Measurements from ENCODE around the gene IQGAP2. TPM values are rescaled to one million over a fixed set of nuclear protein-coding genes. Genes with fewer than 3 reads are reported as not detected.

Gene IQGAP2
- total RNA-seq, 1 experiment from 2014 or later = 0.59 TPM

GRCh38 chr5:76728965-76729364 lies 325.9 kb downstream of the IQGAP2 start:
- no peaks in the 10 kb centered on the region for H3K36me3 ChIP-seq (ENCODE audit: control insufficient read depth, insufficient read depth, low read length)
- no peak for DNase-seq (ENCODE audit: low read depth, low spot score)
- CTCF ChIA-PET = interaction anchor here (0.5 kb wide), 1 partner anchor 326 kb away, joined by 3 read pairs; the partner anchor contains the start of gene IQGAP2

More at GRCh38 chr5:76728965-76729364, 325.9 kb downstream of the IQGAP2 start:
- Histone ChIP-seq H3K9me3 (ENCODE audit: control insufficient read depth, insufficient read depth, low read depth, low read length) (peaks cover 16% of the 10 kb centered on the region; the same call in 1 of the 2 replicates), H3K4me1 (ENCODE audit: control insufficient read depth, insufficient read depth, low read length) (peaks cover 7% of the 10 kb centered on the region), H3K27me3 (ENCODE audit: control insufficient read depth, insufficient read depth, low read length) (no peaks in the 10 kb centered on the region), H3K27ac (ENCODE audit: low read length) (no peak overlapping the region), H3K4me3 (ENCODE audit: low read depth in 2 of 2, low read length in 2 of 2) (no peak overlapping the region)
- POLR2A ChIA-PET = no interaction called here
- no peak for ATAC-seq
- BruUV-seq (replicated peaks) = no TSS peak
- TF ChIP-seq POLR2AphosphoS5 (IDR thresholded peaks at IDR 0.05; ENCODE audit: low read depth, low read length) (no peak), CTCF (IDR thresholded peaks at IDR 0.05) (no peak), REST (IDR thresholded peaks at IDR 0.05; ENCODE audit: insufficient read depth in 1 of 2, low read depth in 2 of 2, low read length in 1 of 2) (no peak), TCF7L2 (IDR thresholded peaks at IDR 0.05; ENCODE audit: low read depth, low read length) (no peak), SIN3A (IDR thresholded peaks at IDR 0.05; ENCODE audit: borderline replicate concordance, insufficient read depth, low read depth, low read length) (no peak)
- in situ Hi-C loops (cut with HindIII; ENCODE audit: low pct_unique_long_range_greater_than_20kb, low sequenced_read_pairs) = no loop called here
- intact Hi-C loops (cut with micrococcal nuclease; ENCODE audit: unreplicated experiment) = no loop called here
